Stimulated activated CD4-positive, alpha-beta T cell treated with anti-CD3 and anti-CD28 coated beads, Interleukin-15, amount 100 ng/mL, for 24 hours (primary cell): ENCODE results near the gene RELN.

Experiments used
- DNase-seq: peaks from one replicate; pipeline ENCODE4 v3.0.0-alpha.2; 2020

RELN gene

GRCh38 chr7:103711413-103711812, 278.0 kb downstream of the RELN start:
- DNase-seq = no peak

- DNase-seq = no peak
Measured at GRCh38 chr7:103710247-103710646, 279.2 kb downstream of the RELN start.

- DNase-seq = no peak
Measured at GRCh38 chr7:103706805-103707204, 282.7 kb downstream of the RELN start.

GRCh38 chr7:103705542-103705941, 283.9 kb downstream of the RELN start:
- DNase-seq = no peak

- DNase-seq = no peak
Measured at GRCh38 chr7:103704701-103705100, 284.8 kb downstream of the RELN start.

GRCh38 chr7:103702982-103703381, 286.5 kb downstream of the RELN start:
- no peak for DNase-seq

- DNase-seq = no peak
Measured at GRCh38 chr7:103702454-103702853, 287.0 kb downstream of the RELN start.

- no peak for DNase-seq
Measured at GRCh38 chr7:103699032-103699431, 290.4 kb downstream of the RELN start.

- DNase-seq = no peak
Measured at GRCh38 chr7:103698064-103698463, 291.4 kb downstream of the RELN start.

- no peak for DNase-seq
Measured at GRCh38 chr7:103695521-103695920, 293.9 kb downstream of the RELN start.

- no peak for DNase-seq
Measured at GRCh38 chr7:103694304-103694703, 295.2 kb downstream of the RELN start.

- DNase-seq = no peak
Measured at GRCh38 chr7:103691291-103691690, 298.2 kb downstream of the RELN start.

GRCh38 chr7:103690242-103690974, 299.1 kb downstream of the RELN start:
- no peak for DNase-seq

GRCh38 chr7:103689255-103689654, 300.2 kb downstream of the RELN start:
- no peak for DNase-seq

GRCh38 chr7:103687951-103688350, 301.5 kb downstream of the RELN start:
- DNase-seq = no peak

- no peak for DNase-seq
Measured at GRCh38 chr7:103687272-103687671, 302.2 kb downstream of the RELN start.

- no peak for DNase-seq
Measured at GRCh38 chr7:103686763-103687162, 302.7 kb downstream of the RELN start.

GRCh38 chr7:103686064-103686463, 303.4 kb downstream of the RELN start:
- DNase-seq = no peak

- no peak for DNase-seq
Measured at GRCh38 chr7:103685646-103686045, 303.8 kb downstream of the RELN start.

GRCh38 chr7:103683348-103683747, 306.1 kb downstream of the RELN start:
- no peak for DNase-seq

- DNase-seq = no peak
Measured at GRCh38 chr7:103680161-103681144, 309.0 kb downstream of the RELN start.

- no peak for DNase-seq
Measured at GRCh38 chr7:103679151-103680132, 310.0 kb downstream of the RELN start.
